HepG2 (cell line): ENCODE measurements around the gene HPGD. TPM values are rescaled to one million over a fixed set of nuclear protein-coding genes. Genes with fewer than 3 reads are reported as not detected.

Experiments
- DR1 ChIP-seq: sonication (generic); formaldehyde crosslinking; IDR thresholded peaks from 2 replicates; pipeline ENCODE4 v1.8.0; 2021; ENCODE audit warnings: mild to moderate bottlenecking, missing genetic modification reagents, inconsistent platforms
- HOXA7 ChIP-seq: sonication (generic); formaldehyde crosslinking; IDR thresholded peaks from 2 replicates; pipeline ENCODE4 v1.8.1; 2022; ENCODE audit warnings: mild to moderate bottlenecking, missing genetic modification reagents, moderate library complexity
- MIXL1 ChIP-seq: IDR thresholded peaks from 2 replicates; pipeline ENCODE4 v1.6.1; 2016
- MZF1 ChIP-seq: sonication (generic); formaldehyde crosslinking; IDR thresholded peaks from 2 replicates; pipeline ENCODE4 v1.8.1; 2023; ENCODE audit warnings: mild to moderate bottlenecking, missing genetic modification reagents, borderline replicate concordance
- REXO4 ChIP-seq: sonication (generic); formaldehyde crosslinking; IDR thresholded peaks from 2 replicates; pipeline ENCODE4 v1.8.0; 2022; ENCODE audit warnings: missing genetic modification reagents, mild to moderate bottlenecking, borderline replicate concordance
- TGIF2 ChIP-seq: IDR thresholded peaks from 2 replicates; pipeline ENCODE4 v1.6.1; 2016; ENCODE audit warnings: control low read depth, missing compliant biosample characterization
- ZNF7 ChIP-seq: IDR thresholded peaks from 2 replicates; pipeline ENCODE4 v1.6.1; 2016; ENCODE audit warnings: missing biosample characterization, missing genetic modification reagents
- polyA plus RNA-seq, 8 experiments: library from polyadenylated mRNA; depleted of rRNA in 3 of 8; stranded (reverse) in 7 of 8; unstranded in 1 of 8; fragments of >200 nt; fragmentation: Illumina TruSeq in 4 of 8; extraction: Trizol in 4 of 8; gene quantifications; 2 replicates each; pipeline versions ENCODE4 v1.2.1 to v1.2.3, GENCODE V29; 2011 to 2016; ENCODE audit warnings: low read depth in 4 of 8, missing spikeins in 1 of 8, mixed read lengths in 1 of 8; ENCODE audit not compliant: insufficient read depth in 1 of 8
- total RNA-seq, 5 experiments: library from RNA; depleted of rRNA; stranded (reverse); fragments of >200 nt; fragmentation: Illumina TruSeq; extraction: Trizol; gene quantifications; 2 replicates each; pipeline ENCODE4 v1.2.3, GENCODE V29; 2016; ENCODE audit warnings: low read depth in 1 of 5
- TF ChIP-seq, protein P1 (sequence below): sonication (generic); formaldehyde crosslinking; IDR thresholded peaks from 2 replicates; pipeline ENCODE4 v1.5.0; 2020; ENCODE audit warnings: missing genetic modification reagents
- TF ChIP-seq, protein P2 (sequence below): IDR thresholded peaks from 2 replicates; pipeline ENCODE4 v1.6.1; 2016; ENCODE audit warnings: mild to moderate bottlenecking
- TF ChIP-seq, protein P3 (sequence below): sonication (generic); formaldehyde crosslinking; conservative IDR thresholded peaks from 2 replicates; pipeline ENCODE4 v1.4.0; 2020; ENCODE audit warnings: mild to moderate bottlenecking, missing genetic modification reagents, moderate library complexity
- TF ChIP-seq, protein P4 (sequence below): sonication (generic); formaldehyde crosslinking; conservative IDR thresholded peaks from 2 replicates; pipeline ENCODE4 v1.4.0; 2020; ENCODE audit warnings: missing genetic modification reagents
- TF ChIP-seq, protein P5 (sequence below): sonication (generic); formaldehyde crosslinking; IDR thresholded peaks from 2 replicates; pipeline ENCODE4 v1.9.0; 2022; ENCODE audit warnings: missing genetic modification reagents, mild to moderate bottlenecking, borderline replicate concordance
- TF ChIP-seq, protein P6 (sequence below): conservative IDR thresholded peaks from 2 replicates; pipeline ENCODE4 v1.6.1; 2018; ENCODE audit warnings: missing genetic modification reagents
- TF ChIP-seq, protein P7 (sequence below), 2 experiments: fragments of 450-650 bp in 1 of 2; sonication (generic) in 1 of 2; formaldehyde crosslinking; IDR thresholded peaks; 2 replicates each; pipeline versions ENCODE4 v1.5.0 to v1.8.0; 2020 to 2022; ENCODE audit warnings: mild to moderate bottlenecking in 1 of 2, missing genetic modification reagents in 1 of 2

Gene HPGD
- total and polyA plus RNA-seq, 2 of the 13 experiments (the other 11 are each of a cell fraction or from before 2014, with no cell fraction given), result 0.13 to 0.24 TPM

DNA sequence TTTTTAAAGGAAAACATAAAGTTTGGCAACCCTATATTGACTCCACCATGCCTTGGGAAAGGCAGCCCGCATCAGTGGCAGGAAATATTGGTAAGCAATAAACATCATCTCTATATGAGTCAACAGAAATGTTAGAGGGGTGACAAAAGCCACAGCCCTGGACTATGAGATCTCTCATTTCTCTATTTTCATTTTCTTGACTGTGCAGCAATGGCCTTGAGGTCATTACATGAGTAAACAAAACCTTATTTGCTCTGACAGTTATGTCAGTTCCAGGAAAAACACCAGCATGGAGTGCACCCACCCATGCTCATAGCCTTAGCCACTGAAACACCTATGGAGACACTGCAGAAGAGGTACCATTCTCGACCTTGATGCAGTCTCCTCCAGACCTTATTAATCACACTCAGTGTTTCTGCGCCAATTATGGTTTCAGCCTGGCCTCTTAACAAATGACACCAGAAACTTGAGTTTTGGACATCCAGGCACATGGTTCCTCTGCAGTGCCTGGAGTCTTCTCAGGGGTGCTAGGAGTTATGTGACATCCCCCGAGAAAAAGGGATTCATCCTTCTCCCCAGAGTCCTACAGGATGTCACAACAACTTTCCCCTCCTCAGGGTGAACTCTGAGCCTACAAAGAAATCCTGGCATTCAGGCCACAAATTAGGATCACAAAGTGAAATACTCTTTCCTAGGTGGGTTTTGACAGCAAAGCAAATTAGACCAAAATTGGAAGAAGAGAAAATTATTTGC lies 16.0 kb upstream of the HPGD start (continued):
- no peak for TF ChIP-seq DR1 (CRISPR knock-in tag)
- TF ChIP-seq HOXA7 (CRISPR knock-in tag), result no peak
- TF ChIP-seq MZF1 (CRISPR knock-in tag), result no peak
- TF ChIP-seq, protein P1, sequence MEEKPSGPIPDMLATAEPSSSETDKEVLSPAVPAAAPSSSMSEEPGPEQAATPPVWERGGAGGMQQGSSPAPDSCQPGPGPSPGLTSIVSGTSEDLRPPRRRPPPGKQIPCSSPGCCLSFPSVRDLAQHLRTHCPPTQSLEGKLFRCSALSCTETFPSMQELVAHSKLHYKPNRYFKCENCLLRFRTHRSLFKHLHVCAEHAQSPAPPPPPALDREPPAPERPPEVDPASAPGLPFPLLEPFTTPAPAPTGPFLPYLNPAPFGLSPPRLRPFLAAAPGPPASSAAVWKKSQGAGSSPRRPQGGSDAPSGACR, result no peak
- TF ChIP-seq, protein P2, sequence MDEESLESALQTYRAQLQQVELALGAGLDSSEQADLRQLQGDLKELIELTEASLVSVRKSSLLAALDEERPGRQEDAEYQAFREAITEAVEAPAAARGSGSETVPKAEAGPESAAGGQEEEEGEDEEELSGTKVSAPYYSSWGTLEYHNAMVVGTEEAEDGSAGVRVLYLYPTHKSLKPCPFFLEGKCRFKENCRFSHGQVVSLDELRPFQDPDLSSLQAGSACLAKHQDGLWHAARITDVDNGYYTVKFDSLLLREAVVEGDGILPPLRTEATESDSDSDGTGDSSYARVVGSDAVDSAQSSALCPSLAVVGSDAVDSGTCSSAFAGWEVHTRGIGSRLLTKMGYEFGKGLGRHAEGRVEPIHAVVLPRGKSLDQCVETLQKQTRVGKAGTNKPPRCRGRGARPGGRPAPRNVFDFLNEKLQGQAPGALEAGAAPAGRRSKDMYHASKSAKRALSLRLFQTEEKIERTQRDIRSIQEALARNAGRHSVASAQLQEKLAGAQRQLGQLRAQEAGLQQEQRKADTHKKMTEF (CRISPR knock-in tag), result peak; percentile 74
- TF ChIP-seq, protein P3, sequence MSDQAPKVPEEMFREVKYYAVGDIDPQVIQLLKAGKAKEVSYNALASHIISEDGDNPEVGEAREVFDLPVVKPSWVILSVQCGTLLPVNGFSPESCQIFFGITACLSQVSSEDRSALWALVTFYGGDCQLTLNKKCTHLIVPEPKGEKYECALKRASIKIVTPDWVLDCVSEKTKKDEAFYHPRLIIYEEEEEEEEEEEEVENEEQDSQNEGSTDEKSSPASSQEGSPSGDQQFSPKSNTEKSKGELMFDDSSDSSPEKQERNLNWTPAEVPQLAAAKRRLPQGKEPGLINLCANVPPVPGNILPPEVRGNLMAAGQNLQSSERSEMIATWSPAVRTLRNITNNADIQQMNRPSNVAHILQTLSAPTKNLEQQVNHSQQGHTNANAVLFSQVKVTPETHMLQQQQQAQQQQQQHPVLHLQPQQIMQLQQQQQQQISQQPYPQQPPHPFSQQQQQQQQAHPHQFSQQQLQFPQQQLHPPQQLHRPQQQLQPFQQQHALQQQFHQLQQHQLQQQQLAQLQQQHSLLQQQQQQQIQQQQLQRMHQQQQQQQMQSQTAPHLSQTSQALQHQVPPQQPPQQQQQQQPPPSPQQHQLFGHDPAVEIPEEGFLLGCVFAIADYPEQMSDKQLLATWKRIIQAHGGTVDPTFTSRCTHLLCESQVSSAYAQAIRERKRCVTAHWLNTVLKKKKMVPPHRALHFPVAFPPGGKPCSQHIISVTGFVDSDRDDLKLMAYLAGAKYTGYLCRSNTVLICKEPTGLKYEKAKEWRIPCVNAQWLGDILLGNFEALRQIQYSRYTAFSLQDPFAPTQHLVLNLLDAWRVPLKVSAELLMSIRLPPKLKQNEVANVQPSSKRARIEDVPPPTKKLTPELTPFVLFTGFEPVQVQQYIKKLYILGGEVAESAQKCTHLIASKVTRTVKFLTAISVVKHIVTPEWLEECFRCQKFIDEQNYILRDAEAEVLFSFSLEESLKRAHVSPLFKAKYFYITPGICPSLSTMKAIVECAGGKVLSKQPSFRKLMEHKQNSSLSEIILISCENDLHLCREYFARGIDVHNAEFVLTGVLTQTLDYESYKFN (CRISPR knock-in tag), result peak; percentile 64
- 0 out of 2 replicates have a peak, but pooled peaks have one; percentile 18 for TF ChIP-seq TGIF2
- TF ChIP-seq REXO4 (CRISPR knock-in tag), result no peak
- TF ChIP-seq, protein P4, sequence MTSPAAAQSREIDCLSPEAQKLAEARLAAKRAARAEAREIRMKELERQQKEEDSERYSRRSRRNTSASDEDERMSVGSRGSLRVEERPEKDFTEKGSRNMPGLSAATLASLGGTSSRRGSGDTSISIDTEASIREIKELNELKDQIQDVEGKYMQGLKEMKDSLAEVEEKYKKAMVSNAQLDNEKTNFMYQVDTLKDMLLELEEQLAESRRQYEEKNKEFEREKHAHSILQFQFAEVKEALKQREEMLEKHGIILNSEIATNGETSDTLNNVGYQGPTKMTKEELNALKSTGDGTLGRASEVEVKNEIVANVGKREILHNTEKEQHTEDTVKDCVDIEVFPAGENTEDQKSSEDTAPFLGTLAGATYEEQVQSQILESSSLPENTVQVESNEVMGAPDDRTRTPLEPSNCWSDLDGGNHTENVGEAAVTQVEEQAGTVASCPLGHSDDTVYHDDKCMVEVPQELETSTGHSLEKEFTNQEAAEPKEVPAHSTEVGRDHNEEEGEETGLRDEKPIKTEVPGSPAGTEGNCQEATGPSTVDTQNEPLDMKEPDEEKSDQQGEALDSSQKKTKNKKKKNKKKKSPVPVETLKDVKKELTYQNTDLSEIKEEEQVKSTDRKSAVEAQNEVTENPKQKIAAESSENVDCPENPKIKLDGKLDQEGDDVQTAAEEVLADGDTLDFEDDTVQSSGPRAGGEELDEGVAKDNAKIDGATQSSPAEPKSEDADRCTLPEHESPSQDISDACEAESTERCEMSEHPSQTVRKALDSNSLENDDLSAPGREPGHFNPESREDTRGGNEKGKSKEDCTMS (CRISPR knock-in tag), result no peak
- TF ChIP-seq, protein P5, sequence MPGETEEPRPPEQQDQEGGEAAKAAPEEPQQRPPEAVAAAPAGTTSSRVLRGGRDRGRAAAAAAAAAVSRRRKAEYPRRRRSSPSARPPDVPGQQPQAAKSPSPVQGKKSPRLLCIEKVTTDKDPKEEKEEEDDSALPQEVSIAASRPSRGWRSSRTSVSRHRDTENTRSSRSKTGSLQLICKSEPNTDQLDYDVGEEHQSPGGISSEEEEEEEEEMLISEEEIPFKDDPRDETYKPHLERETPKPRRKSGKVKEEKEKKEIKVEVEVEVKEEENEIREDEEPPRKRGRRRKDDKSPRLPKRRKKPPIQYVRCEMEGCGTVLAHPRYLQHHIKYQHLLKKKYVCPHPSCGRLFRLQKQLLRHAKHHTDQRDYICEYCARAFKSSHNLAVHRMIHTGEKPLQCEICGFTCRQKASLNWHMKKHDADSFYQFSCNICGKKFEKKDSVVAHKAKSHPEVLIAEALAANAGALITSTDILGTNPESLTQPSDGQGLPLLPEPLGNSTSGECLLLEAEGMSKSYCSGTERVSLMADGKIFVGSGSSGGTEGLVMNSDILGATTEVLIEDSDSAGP, result no peak
- TF ChIP-seq ZNF7 (CRISPR knock-in tag), result peak; percentile 75; the same call in 1 of the 2 replicates
- TF ChIP-seq, protein P6, sequence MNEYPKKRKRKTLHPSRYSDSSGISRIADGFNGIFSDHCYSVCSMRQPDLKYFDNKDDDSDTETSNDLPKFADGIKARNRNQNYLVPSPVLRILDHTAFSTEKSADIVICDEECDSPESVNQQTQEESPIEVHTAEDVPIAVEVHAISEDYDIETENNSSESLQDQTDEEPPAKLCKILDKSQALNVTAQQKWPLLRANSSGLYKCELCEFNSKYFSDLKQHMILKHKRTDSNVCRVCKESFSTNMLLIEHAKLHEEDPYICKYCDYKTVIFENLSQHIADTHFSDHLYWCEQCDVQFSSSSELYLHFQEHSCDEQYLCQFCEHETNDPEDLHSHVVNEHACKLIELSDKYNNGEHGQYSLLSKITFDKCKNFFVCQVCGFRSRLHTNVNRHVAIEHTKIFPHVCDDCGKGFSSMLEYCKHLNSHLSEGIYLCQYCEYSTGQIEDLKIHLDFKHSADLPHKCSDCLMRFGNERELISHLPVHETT (CRISPR knock-in tag), result no peak
- TF ChIP-seq, protein P7, sequence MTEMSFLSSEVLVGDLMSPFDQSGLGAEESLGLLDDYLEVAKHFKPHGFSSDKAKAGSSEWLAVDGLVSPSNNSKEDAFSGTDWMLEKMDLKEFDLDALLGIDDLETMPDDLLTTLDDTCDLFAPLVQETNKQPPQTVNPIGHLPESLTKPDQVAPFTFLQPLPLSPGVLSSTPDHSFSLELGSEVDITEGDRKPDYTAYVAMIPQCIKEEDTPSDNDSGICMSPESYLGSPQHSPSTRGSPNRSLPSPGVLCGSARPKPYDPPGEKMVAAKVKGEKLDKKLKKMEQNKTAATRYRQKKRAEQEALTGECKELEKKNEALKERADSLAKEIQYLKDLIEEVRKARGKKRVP (CRISPR knock-in tag; IDR thresholded peaks at IDR 0.05), result 0 out of 4 replicates have a peak, but pooled peaks of 1 of the 2 experiments have one; percentile 49
- peak; percentile 70 for TF ChIP-seq MIXL1
